PFSK-1 (cell line): ENCODE measurements around the gene HPCAL1.

Experiments used
- FOXP2 ChIP-seq: optimal IDR thresholded peaks from 2 replicates; pipeline ENCODE3; 2011; ENCODE audit warnings: borderline replicate concordance, control low read depth, inconsistent platforms; ENCODE audit not compliant: insufficient read depth; ENCODE audit errors: extremely low read length, extremely low read depth
- POLR2AphosphoS5 ChIP-seq: IDR thresholded peaks from 2 replicates; pipeline ENCODE4 v1.6.1; 2012; ENCODE audit warnings: low read depth, mild to moderate bottlenecking, control low read depth, low read length, moderate library complexity
- SIN3A ChIP-seq: IDR thresholded peaks from 2 replicates; pipeline ENCODE4 v1.6.1; 2012; ENCODE audit warnings: mild to moderate bottlenecking, low read length, moderate library complexity, borderline replicate concordance; ENCODE audit not compliant: insufficient read depth
- TAF1 ChIP-seq: IDR thresholded peaks from 2 replicates; pipeline ENCODE4 v1.6.1; 2012; ENCODE audit warnings: low read length, control low read depth, borderline replicate concordance; ENCODE audit not compliant: insufficient read depth
- TF ChIP-seq, protein P1 (sequence below), 2 experiments: IDR thresholded peaks; 2 replicates each; pipeline versions ENCODE4 v1.6.1 to v1.8.0; 2011 to 2012; ENCODE audit warnings: low read depth in 2 of 2, low read length in 2 of 2, control low read depth in 1 of 2, inconsistent platforms in 1 of 2, mild to moderate bottlenecking in 1 of 2, moderate library complexity in 1 of 2; ENCODE audit not compliant: insufficient read depth in 1 of 2

HPCAL1 gene

DNA sequence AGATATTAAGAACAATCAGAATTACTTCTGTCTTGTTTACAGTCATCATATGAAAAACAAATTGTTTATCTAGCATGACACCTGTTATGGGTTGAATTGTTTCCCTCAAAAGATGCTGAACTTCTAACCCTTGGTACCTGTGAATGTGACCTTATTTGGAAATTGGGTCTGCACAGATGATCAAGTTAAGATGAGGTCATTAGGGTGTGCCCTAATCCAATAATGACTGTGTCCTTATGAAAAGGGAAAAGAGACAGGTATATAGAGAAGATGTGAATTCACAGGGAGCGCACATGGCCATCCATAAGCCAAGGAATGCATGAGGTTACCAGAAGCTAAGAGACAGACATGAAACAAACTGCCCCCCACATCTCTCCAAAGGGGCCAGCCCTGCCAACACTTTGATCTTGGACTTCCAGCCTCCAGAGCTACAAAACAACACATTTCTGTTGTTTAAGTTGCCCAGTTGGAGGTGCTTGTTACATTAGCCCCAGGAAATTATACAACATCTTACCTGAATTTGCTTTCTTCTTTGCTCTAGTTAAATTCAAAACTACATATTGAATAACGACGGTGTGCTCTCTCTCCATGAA, 2.3 kb upstream of the HPCAL1 start:
- TF ChIP-seq POLR2AphosphoS5 (no peak), TAF1 (no peak), FOXP2 (no peak), SIN3A (no peak)
- TF ChIP-seq, protein P1, sequence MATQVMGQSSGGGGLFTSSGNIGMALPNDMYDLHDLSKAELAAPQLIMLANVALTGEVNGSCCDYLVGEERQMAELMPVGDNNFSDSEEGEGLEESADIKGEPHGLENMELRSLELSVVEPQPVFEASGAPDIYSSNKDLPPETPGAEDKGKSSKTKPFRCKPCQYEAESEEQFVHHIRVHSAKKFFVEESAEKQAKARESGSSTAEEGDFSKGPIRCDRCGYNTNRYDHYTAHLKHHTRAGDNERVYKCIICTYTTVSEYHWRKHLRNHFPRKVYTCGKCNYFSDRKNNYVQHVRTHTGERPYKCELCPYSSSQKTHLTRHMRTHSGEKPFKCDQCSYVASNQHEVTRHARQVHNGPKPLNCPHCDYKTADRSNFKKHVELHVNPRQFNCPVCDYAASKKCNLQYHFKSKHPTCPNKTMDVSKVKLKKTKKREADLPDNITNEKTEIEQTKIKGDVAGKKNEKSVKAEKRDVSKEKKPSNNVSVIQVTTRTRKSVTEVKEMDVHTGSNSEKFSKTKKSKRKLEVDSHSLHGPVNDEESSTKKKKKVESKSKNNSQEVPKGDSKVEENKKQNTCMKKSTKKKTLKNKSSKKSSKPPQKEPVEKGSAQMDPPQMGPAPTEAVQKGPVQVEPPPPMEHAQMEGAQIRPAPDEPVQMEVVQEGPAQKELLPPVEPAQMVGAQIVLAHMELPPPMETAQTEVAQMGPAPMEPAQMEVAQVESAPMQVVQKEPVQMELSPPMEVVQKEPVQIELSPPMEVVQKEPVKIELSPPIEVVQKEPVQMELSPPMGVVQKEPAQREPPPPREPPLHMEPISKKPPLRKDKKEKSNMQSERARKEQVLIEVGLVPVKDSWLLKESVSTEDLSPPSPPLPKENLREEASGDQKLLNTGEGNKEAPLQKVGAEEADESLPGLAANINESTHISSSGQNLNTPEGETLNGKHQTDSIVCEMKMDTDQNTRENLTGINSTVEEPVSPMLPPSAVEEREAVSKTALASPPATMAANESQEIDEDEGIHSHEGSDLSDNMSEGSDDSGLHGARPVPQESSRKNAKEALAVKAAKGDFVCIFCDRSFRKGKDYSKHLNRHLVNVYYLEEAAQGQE (IDR thresholded peaks at IDR 0.05; ENCODE audit: insufficient read depth in 1 of 2, low read depth in 2 of 2, low read length in 2 of 2), result no peak

GRCh38 chr2:10300997-10301940, 1.4 kb upstream of the HPCAL1 start:
- TF ChIP-seq SIN3A (no peak), FOXP2 (no peak), POLR2AphosphoS5 (no peak), TAF1 (no peak)
- TF ChIP-seq, protein P1 (IDR thresholded peaks at IDR 0.05; ENCODE audit: insufficient read depth in 1 of 2, low read depth in 2 of 2, low read length in 2 of 2), result no peak

GRCh38 chr2:10301941-10302478, 694 bp upstream of the HPCAL1 start:
- TF ChIP-seq FOXP2, result no peak
- TF ChIP-seq, protein P1 (IDR thresholded peaks at IDR 0.05; ENCODE audit: insufficient read depth in 1 of 2, low read depth in 2 of 2, low read length in 2 of 2), result no peak
- no peak for TF ChIP-seq POLR2AphosphoS5

DNA sequence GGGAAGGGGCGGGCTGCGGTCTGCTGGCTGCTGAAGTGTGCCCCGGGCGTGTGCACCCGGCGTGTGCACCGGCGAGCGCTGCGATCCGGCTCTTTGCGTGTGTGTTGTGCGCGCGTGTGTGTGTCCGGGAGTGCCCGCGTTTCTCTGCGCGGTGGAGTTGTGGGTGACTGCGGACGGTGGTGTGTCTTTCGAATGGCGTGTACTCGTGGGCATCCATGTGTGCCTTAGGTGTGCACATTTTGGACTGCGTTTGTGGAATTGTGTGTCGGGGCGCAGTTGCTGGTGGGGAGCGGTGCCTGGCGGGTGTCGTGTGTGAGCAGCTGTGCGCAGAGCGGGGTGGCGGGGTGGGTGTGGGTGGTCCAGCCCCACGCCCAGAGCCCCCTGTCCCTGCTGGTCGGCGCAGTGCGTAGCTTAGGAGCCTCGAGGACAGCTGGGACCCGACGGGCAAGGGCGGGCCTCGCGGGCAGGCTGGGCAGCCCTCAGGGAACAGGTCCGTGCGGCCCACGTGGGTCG, 533 bp downstream of the HPCAL1 start:
- TF ChIP-seq FOXP2 (no peak), POLR2AphosphoS5 (no peak), SIN3A (no peak), TAF1 (no peak)
- TF ChIP-seq, protein P1 (IDR thresholded peaks at IDR 0.05; ENCODE audit: insufficient read depth in 1 of 2, low read depth in 2 of 2, low read length in 2 of 2), result no peak
